Fibroblast of the conjunctiva (primary cell): ENCODE results near the gene POGK.
"Not testable (repeated sequence)": the region's sequence is repeated elsewhere in the genome, so short reads cannot be mapped to it uniquely, and the experiment has no call there.

Source experiments
- DNase-seq: peaks from one replicate; pipeline ENCODE4 v3.0.0-alpha.2; 2010; ENCODE audit warnings: low read depth

Gene POGK

DNA sequence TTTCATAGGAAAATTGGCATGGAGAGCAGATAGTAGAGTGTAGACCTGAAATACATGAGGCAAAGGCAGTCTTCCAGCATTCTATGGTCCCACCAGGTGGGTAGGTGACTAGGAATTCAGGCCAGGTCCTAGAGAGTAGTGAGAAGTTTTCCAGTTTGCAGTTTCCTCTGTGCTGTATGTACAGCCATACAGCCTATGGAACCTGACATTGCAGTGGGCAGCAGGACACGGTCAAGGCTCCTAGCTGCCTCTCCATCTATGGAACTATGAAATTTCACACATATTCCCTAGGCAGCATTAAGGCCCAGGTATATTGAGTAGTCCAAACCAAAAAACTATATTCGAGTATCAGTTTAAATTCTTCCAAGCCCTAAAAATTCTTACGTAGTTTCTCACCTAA lies 16.3 kb downstream of the POGK start:
- DNase-seq = no peak

DNA sequence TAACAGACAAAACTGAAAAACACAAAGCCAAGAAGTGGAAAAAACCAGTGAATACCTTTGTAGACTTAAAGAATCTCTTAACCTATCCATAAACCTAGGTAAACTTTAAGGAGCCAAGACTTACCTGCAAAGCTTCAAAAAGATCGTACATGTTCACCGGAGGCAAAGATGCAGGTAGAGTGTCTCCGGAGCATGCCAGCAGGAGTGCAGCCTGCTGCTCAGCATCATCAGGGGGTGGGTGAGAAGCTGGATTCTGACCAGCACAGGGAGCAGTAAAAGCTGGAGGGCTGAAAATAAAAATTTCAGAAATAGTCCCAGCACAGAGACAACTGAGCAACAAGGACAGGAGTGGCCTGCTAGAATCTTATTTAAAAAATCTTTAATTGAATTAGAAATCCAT lies 18.7 kb downstream of the POGK start:
- no peak for DNase-seq

DNA sequence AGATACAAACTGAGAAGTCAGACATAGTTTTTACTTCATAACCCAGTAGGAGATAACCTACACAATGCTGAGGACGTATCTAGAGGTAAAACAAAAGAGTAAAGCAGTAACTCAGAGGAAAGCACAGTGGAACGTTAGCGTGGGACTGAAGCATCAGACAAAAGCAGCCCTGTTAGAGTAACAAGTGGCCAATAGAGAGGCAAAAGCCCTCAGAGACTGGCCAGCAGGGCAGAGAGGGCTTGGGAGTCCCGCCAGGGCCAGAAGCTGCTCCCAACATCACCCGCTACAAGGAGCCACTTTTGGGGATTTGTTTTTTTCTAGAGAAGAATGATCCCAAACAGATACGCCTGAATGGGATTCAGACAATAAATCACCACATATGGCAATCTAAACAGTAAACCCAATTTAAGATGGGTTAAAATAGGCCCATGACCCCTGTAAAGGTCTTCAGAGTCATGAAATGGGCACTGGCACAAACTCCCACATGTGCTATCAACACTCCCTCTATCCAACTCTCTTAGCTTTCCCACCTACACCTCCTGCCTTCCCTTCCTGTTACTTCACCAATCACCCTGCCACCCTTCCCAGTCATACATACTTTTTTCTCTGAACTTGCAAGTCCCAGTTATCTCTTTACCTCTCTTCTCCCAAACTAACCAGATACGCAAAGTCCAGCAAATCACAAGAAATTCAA lies 19.6 kb downstream of the POGK start:
- DNase-seq = no peak

DNA sequence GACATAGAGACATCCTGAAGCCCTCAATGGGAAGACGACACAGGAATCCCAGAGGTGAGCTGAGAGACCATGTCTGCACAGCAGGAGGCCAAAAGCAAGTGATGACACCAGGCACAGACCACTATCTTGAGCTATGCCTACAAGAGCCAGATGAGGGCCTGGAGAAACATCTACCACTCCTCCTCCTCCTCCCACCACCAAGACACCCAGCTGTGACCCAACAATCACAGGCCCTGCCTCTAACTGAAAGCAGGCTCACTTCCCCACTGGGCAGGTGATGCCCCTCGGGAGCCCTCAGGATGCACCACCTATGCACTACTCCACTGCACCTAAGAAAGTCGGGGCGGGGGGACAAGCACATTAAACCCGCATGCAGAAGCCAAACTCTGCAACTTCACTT lies 20.3 kb downstream of the POGK start:
- DNase-seq = no peak

DNA sequence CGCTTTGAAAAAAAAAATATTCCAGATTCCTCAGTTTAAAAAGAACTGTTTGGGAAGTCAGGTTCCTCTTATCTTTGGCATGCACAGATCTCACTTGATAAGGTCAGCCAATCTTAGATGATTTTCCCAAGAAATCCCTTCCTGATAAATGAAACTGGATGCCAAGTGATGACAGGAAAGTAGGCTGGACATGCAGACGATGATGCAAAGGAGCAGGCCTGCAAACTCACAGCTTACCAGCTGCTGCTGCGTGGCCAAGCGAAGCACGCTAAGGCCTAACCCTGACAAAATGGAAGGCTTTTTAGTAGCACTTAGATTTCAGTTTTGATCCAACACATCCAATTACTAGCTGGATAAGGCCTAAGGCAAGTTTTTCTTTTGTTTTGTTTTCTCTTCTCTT lies 26.7 kb downstream of the POGK start:
- DNase-seq = no peak

DNA sequence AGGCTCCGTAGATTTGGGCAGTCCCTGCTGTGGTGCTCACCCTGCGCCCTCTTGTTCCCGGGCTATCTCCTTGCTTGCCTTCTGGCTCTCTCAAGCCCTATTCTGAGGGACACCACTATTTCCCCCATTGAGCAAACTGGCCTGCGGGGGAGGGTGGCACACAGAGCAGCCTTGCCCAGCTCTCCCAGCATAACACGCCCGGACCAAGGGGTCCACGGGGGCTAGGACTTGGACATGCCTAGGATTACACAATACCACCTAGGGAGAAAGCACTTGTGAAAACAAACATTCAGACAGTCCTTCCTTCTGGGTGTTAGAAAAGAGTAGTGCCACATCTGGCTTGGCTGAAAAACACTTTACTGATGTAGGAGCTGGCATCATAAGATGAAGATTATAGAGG lies 29.4 kb downstream of the POGK start:
- DNase-seq = no peak

DNA sequence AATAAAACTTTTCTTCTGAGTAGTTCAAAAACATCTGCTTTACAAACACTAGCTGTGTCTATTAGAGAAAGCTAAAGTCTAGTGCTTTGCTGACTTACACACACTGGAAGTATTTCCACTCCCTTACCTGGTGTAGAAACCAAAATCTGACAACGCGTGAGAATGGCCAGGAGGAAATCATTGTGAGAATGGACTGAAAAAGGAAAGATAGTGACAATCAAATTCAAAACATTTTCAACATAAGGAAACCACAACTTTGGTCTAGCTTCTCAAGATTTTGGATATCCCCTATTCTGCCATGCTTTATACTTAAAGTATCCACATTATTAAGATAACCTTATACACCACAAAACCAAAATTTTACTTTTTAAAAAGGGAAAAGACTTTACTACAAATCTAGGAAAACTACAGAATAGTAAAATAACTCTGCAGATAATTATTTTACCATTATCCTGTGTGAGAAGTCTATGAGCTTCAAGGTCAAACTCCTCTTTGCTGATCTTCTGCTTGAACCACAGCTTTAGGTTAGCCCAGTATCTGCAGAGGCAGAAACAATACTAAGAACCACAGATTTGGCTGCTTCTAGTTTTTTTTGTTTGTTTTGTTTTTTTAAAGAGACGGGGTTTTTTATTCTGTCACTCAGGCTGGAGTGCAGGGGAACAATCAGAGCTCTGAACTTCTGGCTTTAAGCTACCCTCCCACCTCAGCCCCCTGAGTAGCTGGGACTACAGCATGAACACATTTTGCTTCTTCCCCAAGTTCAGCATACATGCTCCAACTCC lies 30.2 kb downstream of the POGK start:
- DNase-seq = no peak

DNA sequence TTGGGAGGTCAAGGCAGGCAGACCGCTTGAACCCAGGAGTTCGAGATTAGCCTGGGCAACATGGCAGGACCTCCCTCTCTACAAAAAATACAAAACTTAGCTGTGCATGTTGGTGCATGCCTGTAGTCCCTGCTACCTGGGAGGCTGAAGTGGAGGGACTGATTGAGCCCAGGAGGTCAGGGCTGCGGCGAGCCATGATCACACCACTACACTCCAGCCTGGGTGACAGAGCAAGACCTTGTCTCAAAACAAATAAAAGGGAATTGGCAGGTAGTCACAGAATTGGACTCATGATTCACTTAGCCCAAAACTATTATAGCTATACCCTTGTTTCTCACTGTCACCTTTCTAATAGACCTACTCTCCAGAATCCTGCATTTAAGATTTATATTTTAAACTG lies 31.3 kb downstream of the POGK start:
- DNase-seq = no peak

DNA sequence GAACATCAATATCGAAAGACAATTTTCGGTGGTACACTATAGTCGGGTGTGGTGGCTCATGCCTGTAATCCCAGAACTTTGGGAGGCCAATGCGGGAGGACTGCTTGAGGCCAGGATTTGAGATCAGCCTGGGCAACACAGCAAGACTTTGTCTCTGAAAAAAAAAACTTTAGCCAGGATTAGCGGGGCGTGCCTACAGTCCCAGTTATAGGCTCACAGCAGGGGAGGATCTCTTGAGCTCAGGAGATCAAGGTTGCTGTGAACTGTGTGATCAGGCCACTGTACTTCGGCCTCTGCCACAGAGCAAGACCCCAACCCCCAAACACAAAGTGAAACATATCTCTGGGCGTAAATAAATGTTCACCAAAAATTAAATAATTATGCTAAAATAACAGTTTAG lies 35.2 kb downstream of the POGK start:
- no peak for DNase-seq

DNA sequence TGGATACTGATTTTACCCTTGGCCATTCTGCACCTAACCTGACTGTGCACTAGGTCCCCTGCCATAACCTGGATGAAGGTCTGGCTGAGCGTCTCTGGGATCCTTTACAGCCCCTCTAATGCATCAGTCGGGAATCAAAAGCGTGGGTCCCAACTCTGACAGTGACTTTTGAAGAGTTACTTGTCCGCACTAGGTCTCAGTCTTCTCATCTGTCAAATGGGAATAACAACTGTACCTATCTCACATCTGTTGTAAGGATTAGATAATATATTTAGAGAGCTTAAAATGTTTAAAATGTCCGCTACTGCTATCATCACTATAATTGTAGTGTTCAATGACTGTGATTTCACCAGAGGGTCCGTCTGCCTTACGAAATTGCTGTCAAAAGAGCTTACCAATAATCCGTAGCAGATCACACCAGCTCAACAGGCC lies 36.0 kb downstream of the POGK start:
- DNase-seq = no peak

DNA sequence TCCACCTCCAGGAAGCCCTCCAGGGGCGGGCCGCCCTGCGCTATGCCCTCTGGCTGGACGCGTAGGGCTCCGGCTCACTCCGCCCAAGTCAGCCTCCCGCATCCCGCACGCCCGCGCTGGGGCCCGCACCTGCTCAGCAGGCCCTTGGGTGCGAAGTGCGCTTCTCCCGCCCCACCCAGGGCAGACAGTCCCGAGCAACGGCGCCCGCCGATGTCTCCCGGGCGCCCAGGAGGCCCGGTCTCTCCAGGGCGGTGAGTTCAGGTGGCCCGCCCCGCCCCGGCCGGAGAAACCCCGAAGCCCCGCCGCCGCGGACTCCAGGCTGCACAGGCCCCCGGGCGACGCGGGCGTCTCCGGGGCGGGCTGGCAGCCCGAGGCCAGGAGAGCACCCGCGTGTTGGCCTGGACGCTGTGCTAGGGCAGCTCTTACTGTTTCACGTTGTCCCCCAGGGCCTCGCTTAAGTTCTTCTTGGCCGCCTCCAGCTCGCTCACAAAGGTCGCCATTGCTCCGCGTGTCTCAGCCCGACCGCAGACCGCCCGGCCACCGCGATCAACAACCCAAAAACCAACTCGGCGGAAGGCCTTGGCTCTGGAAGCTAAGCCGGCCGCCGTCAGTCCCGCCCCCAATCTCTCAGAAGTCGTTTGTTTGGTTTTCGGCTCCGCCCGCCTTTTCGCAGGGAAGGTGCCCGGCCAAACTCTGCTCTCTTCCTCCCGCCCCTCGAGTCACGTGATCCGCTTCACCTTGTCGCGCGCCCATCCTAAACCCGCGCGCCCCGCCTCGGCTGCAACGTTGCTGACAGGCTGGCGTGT lies 36.7 kb downstream of the POGK start, which contains the start of gene TADA1:
Gene TADA1, minus strand, starts transcription at position 531 of the 806 bp plus-strand sequence. Its CDS starts 31 bp downstream, at position 500.
- peak; percentile 95 for DNase-seq

DNA sequence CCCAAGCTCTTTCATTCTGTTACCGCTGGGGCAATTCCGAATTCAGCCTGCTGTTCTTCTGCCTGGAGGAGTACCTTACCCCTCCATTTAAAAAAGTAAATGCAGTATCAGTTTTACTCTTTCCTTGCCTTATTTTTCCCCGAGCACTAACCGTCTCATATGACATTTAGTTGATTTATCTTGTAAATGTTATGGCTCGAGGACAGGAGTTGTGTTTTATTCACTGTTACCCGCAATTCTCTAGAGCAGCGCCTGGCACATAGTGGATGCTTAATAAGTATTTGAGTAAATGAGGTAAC lies 37.2 kb downstream of the POGK start:
- no peak for DNase-seq

DNA sequence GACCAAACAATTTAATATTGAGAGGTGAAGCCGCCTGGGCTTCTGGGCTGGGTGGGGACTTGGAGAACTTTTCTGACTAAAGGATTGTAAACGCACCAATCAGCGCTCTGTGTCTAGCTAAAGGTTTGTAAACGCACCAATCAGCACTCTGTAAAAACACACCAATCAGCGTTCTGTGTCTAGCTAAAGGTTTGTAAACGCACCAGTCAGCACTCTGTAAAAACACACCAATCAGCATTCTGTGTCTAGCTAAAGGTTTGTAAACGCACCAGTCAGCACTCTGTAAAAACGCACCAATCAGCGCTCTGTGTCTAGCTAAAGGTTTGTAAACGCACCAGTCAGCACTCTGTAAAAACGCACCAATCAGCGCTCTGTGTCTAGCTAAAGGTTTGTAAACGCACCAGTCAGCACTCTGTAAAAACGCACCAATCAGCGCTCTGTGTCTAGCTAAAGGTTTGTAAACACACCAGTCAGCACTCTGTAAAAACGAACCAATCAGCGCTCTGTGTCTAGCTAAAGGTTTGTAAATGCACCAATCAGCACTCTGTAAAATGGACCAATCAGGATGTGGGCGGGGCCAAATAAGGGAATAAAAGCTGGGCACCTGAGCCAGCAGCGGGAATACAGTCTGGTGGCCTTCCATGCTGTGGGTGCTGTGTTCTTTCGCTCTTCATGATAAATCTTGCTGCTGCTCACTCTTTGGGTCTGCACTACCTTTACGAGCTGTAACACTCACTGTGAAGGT lies 39.1 kb downstream of the POGK start:
- DNase-seq = not testable (repeated sequence)

DNA sequence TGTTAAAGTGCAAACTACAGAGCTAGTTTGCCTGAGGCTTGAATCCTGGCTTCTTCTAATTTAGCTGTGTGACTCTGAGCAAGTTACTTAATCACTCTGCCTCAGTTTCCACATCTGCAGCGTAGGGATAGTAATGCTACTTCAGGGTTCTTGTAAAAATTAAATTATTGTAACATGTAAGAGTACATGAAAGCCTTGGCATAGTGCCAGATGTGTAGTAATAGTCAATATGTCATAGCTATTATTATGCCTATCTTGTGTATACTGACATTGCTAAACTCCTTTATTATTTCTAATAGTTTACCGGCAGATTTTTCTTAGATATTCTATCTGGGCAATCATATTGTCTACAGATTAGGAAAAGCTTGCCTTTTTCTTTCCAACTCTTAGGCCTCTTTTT lies 43.6 kb downstream of the POGK start:
- DNase-seq = no peak

DNA sequence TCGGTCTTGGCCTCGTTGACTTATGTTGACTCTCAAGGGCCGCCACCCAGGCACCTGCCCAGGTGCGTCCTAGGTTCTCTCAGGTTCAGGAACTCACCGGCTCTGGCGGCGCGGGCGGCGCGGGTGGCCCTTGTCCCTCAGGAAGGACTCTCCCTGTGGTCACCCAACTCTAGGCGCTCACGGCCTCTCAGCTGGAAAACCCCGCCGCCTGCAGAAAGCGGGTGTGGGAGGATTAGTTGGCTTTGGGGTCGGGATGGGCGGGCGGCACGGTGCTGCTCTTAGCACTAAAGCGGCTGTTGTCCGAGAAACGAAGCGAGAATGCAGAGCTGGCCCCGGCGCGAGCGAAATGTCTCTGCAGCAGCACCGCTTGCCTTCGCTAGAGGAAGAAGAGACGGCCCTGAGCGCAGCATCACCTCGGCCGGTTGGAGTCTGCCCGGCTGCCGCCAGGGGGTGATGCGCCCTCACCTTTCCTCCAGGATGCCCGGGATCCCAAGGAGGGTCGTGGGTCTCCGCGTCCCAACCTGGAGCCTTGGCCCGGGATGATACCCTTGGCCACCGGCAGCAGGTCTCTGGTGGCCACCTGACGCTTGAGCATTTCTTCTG lies 44.9 kb downstream of the POGK start:
- no peak for DNase-seq

DNA sequence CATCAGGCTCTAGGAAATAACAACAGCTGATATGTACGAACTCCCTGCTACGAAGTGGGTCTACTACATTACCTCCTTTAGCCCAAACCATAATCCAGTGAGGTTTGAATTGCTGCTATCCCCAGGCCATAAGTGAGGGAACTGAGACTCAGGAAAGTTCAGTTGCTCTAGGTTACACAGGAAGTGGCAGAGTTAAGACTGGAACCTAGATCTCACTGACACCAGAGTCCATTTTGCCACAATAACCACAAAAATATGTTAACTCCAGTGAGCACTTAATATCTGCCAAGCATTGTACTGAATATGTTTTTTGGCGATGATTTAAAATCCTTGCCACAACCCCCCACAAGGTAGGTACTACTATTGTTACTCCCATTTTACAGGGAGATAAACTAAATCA lies 45.7 kb downstream of the POGK start:
- DNase-seq = no peak

DNA sequence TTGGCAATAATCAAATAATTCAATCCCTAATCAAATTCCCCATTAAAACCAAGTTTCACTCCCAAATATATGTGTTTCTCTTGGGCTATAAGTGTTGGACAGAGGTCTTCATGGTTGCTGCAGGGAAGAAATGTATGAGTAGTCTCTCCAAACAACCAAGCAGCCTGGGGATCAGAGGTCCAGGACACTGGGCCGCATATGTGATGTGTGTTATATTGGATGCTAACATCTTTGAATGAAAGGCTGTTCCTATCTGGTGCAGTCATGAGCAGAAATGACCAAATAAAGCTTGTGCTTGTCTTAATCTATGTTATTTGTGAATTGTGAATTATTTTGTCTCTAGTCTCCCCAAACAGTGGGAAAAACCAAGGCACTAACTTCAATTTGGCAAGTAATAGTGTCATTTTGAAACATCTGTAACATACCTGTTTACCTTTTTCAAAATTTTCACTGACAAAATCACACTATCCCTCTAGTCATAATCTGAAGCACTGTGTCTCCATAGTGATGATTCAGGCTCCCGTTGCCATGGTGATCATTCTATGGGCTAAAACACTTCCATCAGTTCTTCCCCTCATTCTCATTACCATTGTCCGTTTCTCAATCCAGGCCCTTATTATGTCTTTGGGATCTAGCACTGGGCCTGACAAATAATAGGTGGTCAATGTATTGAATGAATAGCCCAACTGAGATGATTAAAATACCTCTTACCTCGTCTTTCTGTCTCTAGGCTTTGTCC lies 49.3 kb downstream of the POGK start:
- DNase-seq = no peak

DNA sequence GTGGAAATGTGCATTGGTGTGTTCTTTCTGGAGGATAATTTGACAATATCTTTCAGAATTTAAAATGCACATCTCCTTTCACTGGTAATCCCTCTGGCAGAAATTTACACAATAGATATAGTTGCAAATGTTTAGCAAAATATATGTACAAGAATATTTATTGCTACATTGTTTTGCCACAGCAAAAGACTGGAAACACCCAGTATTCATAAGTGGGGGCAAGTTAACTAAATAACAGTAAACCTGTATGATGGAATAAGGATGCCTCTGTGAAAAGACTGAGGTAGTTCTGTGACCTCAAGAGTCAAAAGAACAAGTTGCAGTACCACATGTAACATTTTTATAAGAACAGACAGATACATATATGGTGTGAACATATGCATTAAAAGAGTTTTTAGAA lies 50.5 kb downstream of the POGK start:
- no peak for DNase-seq

DNA sequence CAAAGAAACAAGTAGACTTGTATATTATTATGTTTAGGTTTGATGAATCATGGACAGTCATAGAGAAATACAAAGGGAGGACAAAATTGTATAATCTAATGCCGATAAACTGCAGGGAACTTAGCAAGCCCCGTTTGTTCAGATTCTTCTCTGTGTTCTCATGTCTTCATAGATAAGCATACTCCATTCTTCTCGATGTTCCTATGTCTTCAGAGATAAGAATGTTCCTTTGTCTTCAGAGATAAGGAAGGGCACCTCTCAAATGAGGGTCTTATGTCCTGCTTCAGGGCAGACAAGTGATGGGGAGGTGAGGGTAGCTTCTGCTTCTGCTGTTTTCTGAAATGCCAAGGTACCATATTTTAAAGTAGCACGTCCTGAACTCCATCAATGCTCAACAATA lies 56.5 kb downstream of the POGK start:
- no peak for DNase-seq

DNA sequence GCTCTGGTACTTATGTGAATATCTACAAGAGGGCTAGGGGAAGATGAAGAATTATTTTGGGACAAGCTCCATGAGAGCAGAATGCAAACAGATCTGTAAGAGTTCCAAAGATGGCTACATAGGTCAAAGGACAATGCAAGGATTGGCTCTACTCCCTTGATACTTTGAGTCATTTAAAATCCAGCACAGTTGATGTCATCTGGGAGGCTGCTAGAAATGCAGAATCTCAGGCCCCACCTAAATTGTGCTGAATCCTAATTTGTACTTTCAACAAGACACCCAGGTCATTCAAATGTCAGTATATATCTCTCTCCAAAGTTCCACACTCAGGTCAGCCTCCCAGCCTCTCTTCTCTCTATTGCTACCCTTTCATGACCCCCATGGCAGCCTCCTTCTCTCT lies 60.5 kb downstream of the POGK start:
- DNase-seq = no peak

DNA sequence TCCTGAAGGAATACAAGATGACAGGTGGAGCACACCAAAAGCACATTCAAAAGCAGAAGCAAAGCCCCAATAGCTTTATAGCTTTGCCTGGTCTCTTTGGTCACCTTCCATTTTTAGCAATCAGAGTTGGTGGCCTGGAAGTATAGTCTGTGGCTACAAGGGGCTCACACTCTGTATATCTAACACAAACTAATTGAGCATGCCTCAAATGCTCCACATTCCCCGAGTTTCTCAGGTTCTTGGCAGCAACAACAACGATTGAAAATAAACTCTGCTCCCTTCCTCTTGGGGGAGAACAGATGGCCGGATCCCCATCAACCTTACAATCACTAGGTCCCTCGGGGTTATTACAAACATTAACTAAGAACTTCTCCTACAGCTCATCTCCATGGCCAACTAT lies 61.7 kb downstream of the POGK start:
- no peak for DNase-seq
